GM18511 (cell line): Measurements from ENCODE around the gene DNAL4.

Experiments
- ATAC-seq: cut with Tn5 transposase; IDR thresholded peaks from one replicate; pipeline ENCODE4 v1.9.1; 2021; ENCODE audit warnings: mild to moderate bottlenecking, moderate library complexity; ENCODE audit not compliant: unreplicated experiment

The DNAL4 gene

GRCh38 chr22:38741576-38741975, 52.4 kb downstream of the DNAL4 start:
- ATAC-seq = no peak

GRCh38 chr22:38741166-38741565, 52.8 kb downstream of the DNAL4 start:
- no peak for ATAC-seq

GRCh38 chr22:38740754-38741153, 53.2 kb downstream of the DNAL4 start:
- no peak for ATAC-seq

- no peak for ATAC-seq
Observed at GRCh38 chr22:38740116-38740723, 53.7 kb downstream of the DNAL4 start.

GRCh38 chr22:38739300-38740055, 54.5 kb downstream of the DNAL4 start:
- no peak for ATAC-seq

- no peak for ATAC-seq
Observed at GRCh38 chr22:38738475-38739070, 55.4 kb downstream of the DNAL4 start.

- ATAC-seq = no peak
Observed at GRCh38 chr22:38737302-38738060, 56.5 kb downstream of the DNAL4 start.

GRCh38 chr22:38736257-38736570, 57.7 kb downstream of the DNAL4 start:
- no peak for ATAC-seq

- no peak for ATAC-seq
Observed at GRCh38 chr22:38735465-38736256, 58.3 kb downstream of the DNAL4 start.

- ATAC-seq = no peak
Observed at GRCh38 chr22:38735126-38735464, 58.8 kb downstream of the DNAL4 start.

- no peak for ATAC-seq
Observed at GRCh38 chr22:38734421-38735100, 59.4 kb downstream of the DNAL4 start.

- no peak for ATAC-seq
Observed at GRCh38 chr22:38733724-38734381, 60.1 kb downstream of the DNAL4 start.

GRCh38 chr22:38733329-38733723, 60.6 kb downstream of the DNAL4 start:
- ATAC-seq = no peak

GRCh38 chr22:38732251-38732815, 61.6 kb downstream of the DNAL4 start:
- ATAC-seq = no peak

GRCh38 chr22:38731703-38732161, 62.2 kb downstream of the DNAL4 start:
- ATAC-seq = no peak

- no peak for ATAC-seq
Observed at GRCh38 chr22:38730411-38730871, 63.5 kb downstream of the DNAL4 start.

- no peak for ATAC-seq
Observed at GRCh38 chr22:38729946-38730345, 64.0 kb downstream of the DNAL4 start.

- no peak for ATAC-seq
Observed at GRCh38 chr22:38728871-38729796, 64.8 kb downstream of the DNAL4 start.
